Hepatocyte (in vitro differentiated cells): ENCODE data around the gene PTN. TPM values are rescaled to one million over a fixed set of nuclear protein-coding genes. Genes with fewer than 3 reads are reported as not detected.

Experiments
- DNase-seq: peaks from one replicate; pipeline ENCODE4 v3.0.0-alpha.2; 2016; ENCODE audit warnings: low spot score
- H2AFZ ChIP-seq: fragments of 200-600 bp; sonication (generic); 2 replicates; pipeline ENCODE4 v1.6.0; 2016; ENCODE audit warnings: antibody characterized with exemption, mild to moderate bottlenecking
- H3K27ac ChIP-seq: fragments of 200-600 bp; sonication (generic); 2 replicates; pipeline ENCODE4 v1.5.1; 2016; ENCODE audit warnings: mild to moderate bottlenecking
- H3K27me3 ChIP-seq: fragments of 200-600 bp; sonication (generic); 2 replicates; pipeline ENCODE4 v1.6.1; 2016
- H3K36me3 ChIP-seq: fragments of 200-600 bp; sonication (generic); replicated peaks from 2 replicates; pipeline ENCODE4 v1.5.1; 2016; ENCODE audit warnings: low read depth; ENCODE audit not compliant: insufficient read depth
- H3K4me1 ChIP-seq: fragments of 200-600 bp; sonication (generic); 2 replicates; pipeline ENCODE4 v1.5.1; 2016; ENCODE audit warnings: mild to moderate bottlenecking, moderate library complexity; ENCODE audit not compliant: insufficient read depth
- H3K4me2 ChIP-seq: fragments of 200-600 bp; sonication (generic); 2 replicates; pipeline ENCODE4 v1.6.0; 2016
- H3K4me3 ChIP-seq: fragments of 200-600 bp; sonication (generic); 2 replicates; pipeline ENCODE4 v1.5.1; 2016; ENCODE audit warnings: mild to moderate bottlenecking
- H3K79me2 ChIP-seq: fragments of 200-600 bp; sonication (generic); 2 replicates; pipeline ENCODE4 v1.6.0; 2017; ENCODE audit warnings: mild to moderate bottlenecking
- H3K9me2 ChIP-seq: fragments of 200-600 bp; sonication (generic); replicated peaks from 2 replicates; pipeline ENCODE4 v1.6.0; 2017; ENCODE audit warnings: mild to moderate bottlenecking; ENCODE audit not compliant: insufficient read depth
- H3K9me3 ChIP-seq: fragments of 200-600 bp; sonication (generic); 2 replicates; pipeline ENCODE4 v1.5.1; 2016; ENCODE audit warnings: low read depth, mild to moderate bottlenecking
- H4K20me1 ChIP-seq: fragments of 200-600 bp; sonication (generic); 2 replicates; pipeline ENCODE4 v1.6.0; 2016; ENCODE audit warnings: mild to moderate bottlenecking; ENCODE audit not compliant: insufficient read depth, poor library complexity, severe bottlenecking
- CTCF ChIP-seq: fragments of 200-600 bp; sonication (generic); IDR thresholded peaks from 2 replicates; pipeline ENCODE4 v1.5.1; 2016; ENCODE audit warnings: antibody characterized with exemption, mild to moderate bottlenecking; ENCODE audit not compliant: poor library complexity
- EZH2 ChIP-seq: fragments of 200-600 bp; sonication (generic); IDR thresholded peaks from 2 replicates; pipeline ENCODE4 v1.6.1; 2016; ENCODE audit warnings: antibody characterized with exemption, mild to moderate bottlenecking, borderline replicate concordance
- EZH2phosphoT487 ChIP-seq: fragments of 200-600 bp; sonication (generic); IDR thresholded peaks from one replicate; pipeline ENCODE4 v1.6.1; 2018; ENCODE audit warnings: antibody characterized with exemption, mild to moderate bottlenecking, low read depth, moderate library complexity; ENCODE audit not compliant: unreplicated experiment, severe bottlenecking
- WGBS: methylation state at CpG from one replicate; pipeline ENCODE4 v1.1.6; 2016; ENCODE audit warnings: low lambda C conversion rate; ENCODE audit errors: missing lambda C conversion rate; 5-methylcytosine and 5-hydroxymethylcytosine counted together
- polyA plus RNA-seq: library from polyadenylated mRNA; unstranded; fragments of >200 nt; fragmentation: Nextera tagmentation; extraction: Ambion mirVana; gene quantifications from 2 replicates; pipeline ENCODE4 v1.2.1, GENCODE V29; 2016
- total RNA-seq: library from RNA; depleted of rRNA; stranded (reverse); fragments of >200 nt; gene quantifications from 2 replicates; pipeline ENCODE4 v1.2.3, GENCODE V29; 2014

PTN gene
- total and polyA plus RNA-seq, 2 experiments from 2014 or later: 50.8 to 66.9 TPM

DNA sequence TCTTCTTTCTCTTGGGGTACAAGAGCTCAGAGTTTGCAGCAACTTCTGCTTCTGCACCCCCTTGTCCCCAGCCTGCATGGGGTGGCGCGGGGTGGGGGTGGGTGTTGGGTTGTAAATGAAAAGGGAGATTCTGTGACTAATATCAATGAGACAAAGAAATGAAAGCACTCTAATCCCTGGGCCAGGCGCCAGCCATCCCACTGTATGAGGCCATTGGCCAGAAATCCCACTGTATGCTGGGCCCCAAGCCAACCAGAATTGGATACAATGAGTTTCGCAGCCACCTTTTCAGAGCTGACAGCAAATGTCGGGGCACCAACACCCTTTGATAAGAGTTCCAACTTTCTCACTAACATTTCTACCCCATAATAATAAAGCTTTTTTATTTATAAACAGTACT is 10.9 kb upstream of the PTN start:
- Histone ChIP-seq H2AFZ (no peak overlapping the region), H3K27ac (peak overlapping the region; percentile 66), H4K20me1 (no peaks in the 10 kb centered on the region), H3K4me3 (no peak overlapping the region), H3K9me2 (no peaks in the 10 kb centered on the region), H3K9me3 (no peaks in the 10 kb centered on the region), H3K79me2 (no peaks in the 10 kb centered on the region), H3K4me2 (no peak overlapping the region), H3K27me3 (no peaks in the 10 kb centered on the region), H3K36me3 (no peaks in the 10 kb centered on the region), H3K4me1 (no peaks in the 10 kb centered on the region)
- peak; percentile 39 for DNase-seq
- TF ChIP-seq EZH2phosphoT487 (no peak), CTCF (no peak), EZH2 (no peak)
- WGBS: 67% methylated on average over 5 of the region's 5 CpGs

DNA sequence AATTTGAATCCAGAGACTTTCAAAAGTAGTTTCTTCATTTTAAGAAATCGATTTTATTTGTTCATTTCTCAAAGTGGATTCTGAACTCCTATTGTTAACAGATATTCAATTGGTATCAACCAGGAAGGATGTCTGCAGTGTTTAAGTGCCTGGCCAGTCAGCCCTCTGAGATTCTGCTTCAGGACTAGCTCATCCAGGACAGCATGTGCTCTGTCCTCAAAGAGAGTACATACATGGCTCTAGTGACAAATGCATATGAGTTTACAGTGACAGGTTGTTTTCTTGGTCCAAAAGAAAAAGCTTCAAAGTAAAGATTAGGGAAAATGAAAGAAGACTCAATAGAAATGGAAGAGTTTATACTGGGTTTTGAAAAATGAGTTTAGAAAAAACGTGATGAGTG is 8.4 kb upstream of the PTN start:
- Histone ChIP-seq H4K20me1 (no peaks in the 10 kb centered on the region), H2AFZ (no peak overlapping the region), H3K9me2 (no peaks in the 10 kb centered on the region), H3K27me3 (no peaks in the 10 kb centered on the region), H3K9me3 (no peaks in the 10 kb centered on the region), H3K79me2 (no peaks in the 10 kb centered on the region), H3K27ac (no peak overlapping the region), H3K4me1 (no peaks in the 10 kb centered on the region), H3K4me2 (no peak overlapping the region), H3K4me3 (no peak overlapping the region), H3K36me3 (no peaks in the 10 kb centered on the region)
- DNase-seq: no peak
- WGBS: 68% methylated on average over 2 of the region's 2 CpGs
- TF ChIP-seq CTCF: no peak
- no peak for TF ChIP-seq EZH2phosphoT487
- TF ChIP-seq EZH2: no peak

GRCh38 chr7:137345799-137346449 is 2.4 kb upstream of the PTN start:
- peaks cover 10% of the 10 kb centered on the region for H3K27me3 ChIP-seq
- no peak overlapping the region for H3K27ac ChIP-seq
- no peak overlapping the region for H3K4me3 ChIP-seq
- no peaks in the 10 kb centered on the region for H3K9me3 ChIP-seq
- H3K4me1 ChIP-seq: no peaks in the 10 kb centered on the region
- no peaks in the 10 kb centered on the region for H3K79me2 ChIP-seq
- no peaks in the 10 kb centered on the region for H3K9me2 ChIP-seq
- no peak for DNase-seq
- 86% methylated on average over 6 of the region's 6 CpGs for WGBS
- H3K4me2 ChIP-seq: no peak overlapping the region
- H4K20me1 ChIP-seq: no peaks in the 10 kb centered on the region
- no peaks in the 10 kb centered on the region for H3K36me3 ChIP-seq
- H2AFZ ChIP-seq: no peak overlapping the region
- TF ChIP-seq EZH2phosphoT487: no peak
- no peak for TF ChIP-seq EZH2
- TF ChIP-seq CTCF: no peak

DNA sequence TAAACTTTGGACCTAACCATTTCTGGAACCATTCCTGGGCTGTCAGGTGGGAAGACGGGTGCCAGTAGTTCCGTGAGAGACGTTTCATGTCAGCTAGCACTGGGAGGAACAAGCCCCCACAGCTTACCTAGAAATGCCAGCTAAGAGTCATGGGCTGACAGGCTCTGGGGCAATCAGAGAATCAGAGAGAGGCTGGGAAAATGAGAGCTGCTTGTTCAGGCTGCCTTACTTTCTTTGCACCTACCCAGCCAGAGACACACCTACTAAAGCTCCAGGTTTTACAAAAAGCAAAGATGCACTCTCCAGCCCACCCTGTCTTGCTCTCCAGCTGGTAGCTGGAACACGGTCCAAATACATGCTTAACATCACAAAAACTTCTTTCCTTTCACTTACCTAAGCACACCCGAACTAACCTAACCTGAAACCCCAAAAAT is 688 bp downstream of the PTN start:
- Histone ChIP-seq H3K9me3 (no peaks in the 10 kb centered on the region), H3K79me2 (no peaks in the 10 kb centered on the region), H4K20me1 (no peaks in the 10 kb centered on the region), H3K4me3 (peak overlapping the region; percentile 53), H3K27me3 (peaks cover 10% of the 10 kb centered on the region), H3K4me2 (peak overlapping the region; percentile 76), H3K27ac (peak overlapping the region; percentile 78), H3K4me1 (no peaks in the 10 kb centered on the region), H3K36me3 (no peaks in the 10 kb centered on the region), H3K9me2 (no peaks in the 10 kb centered on the region), H2AFZ (peak overlapping the region; percentile 61)
- WGBS: 17% methylated on average over 5 of the region's 5 CpGs
- TF ChIP-seq CTCF (no peak), EZH2phosphoT487 (no peak), EZH2 (no peak)
- no peak for DNase-seq
